HG03575 (cell line): ENCODE results near the gene CAPN8.
"Not testable (repeated sequence)": the region's sequence is repeated elsewhere in the genome, so short reads cannot be mapped to it uniquely, and the experiment has no call there.

Source experiments
- ATAC-seq: cut with Tn5 transposase; IDR thresholded peaks from one replicate; pipeline ENCODE4 v1.9.1; 2021; ENCODE audit not compliant: unreplicated experiment, insufficient number of reproducible peaks, low FRiP score; ENCODE audit errors: extremely low read depth

Gene CAPN8

GRCh38 chr1:223543560-223543959, 121.9 kb downstream of the CAPN8 start:
- ATAC-seq = no peak

GRCh38 chr1:223542831-223543230, 122.7 kb downstream of the CAPN8 start:
- ATAC-seq = no peak

- no peak for ATAC-seq
Observed at GRCh38 chr1:223540485-223541106, 124.9 kb downstream of the CAPN8 start.

GRCh38 chr1:223539750-223540149, 125.8 kb downstream of the CAPN8 start:
- no peak for ATAC-seq

GRCh38 chr1:223538981-223539380, 126.5 kb downstream of the CAPN8 start:
- no peak for ATAC-seq

- no peak for ATAC-seq
Observed at GRCh38 chr1:223535319-223535718, 130.2 kb downstream of the CAPN8 start.

GRCh38 chr1:223534677-223535076, 130.8 kb downstream of the CAPN8 start:
- ATAC-seq = no peak

- ATAC-seq = no peak
Observed at GRCh38 chr1:223533708-223534107, 131.8 kb downstream of the CAPN8 start.

GRCh38 chr1:223531742-223532341, 133.7 kb downstream of the CAPN8 start:
- ATAC-seq = no peak

- no peak for ATAC-seq
Observed at GRCh38 chr1:223525957-223526356, 139.5 kb downstream of the CAPN8 start.

GRCh38 chr1:223525546-223525945, 140.0 kb downstream of the CAPN8 start:
- ATAC-seq = no peak

GRCh38 chr1:223524930-223525451, 140.5 kb downstream of the CAPN8 start:
- no peak for ATAC-seq

GRCh38 chr1:223521150-223521549, 144.4 kb downstream of the CAPN8 start:
- no peak for ATAC-seq

GRCh38 chr1:223520200-223520599, 145.3 kb downstream of the CAPN8 start:
- ATAC-seq = no peak

GRCh38 chr1:223519116-223519515, 146.4 kb downstream of the CAPN8 start:
- ATAC-seq = no peak

GRCh38 chr1:223518553-223518952, 146.9 kb downstream of the CAPN8 start:
- ATAC-seq = not testable (repeated sequence)

GRCh38 chr1:223515926-223516325, 149.6 kb downstream of the CAPN8 start:
- no peak for ATAC-seq

GRCh38 chr1:223515421-223515820, 150.1 kb downstream of the CAPN8 start:
- no peak for ATAC-seq

GRCh38 chr1:223514644-223515043, 150.9 kb downstream of the CAPN8 start:
- no peak for ATAC-seq

- ATAC-seq = no peak
Observed at GRCh38 chr1:223513309-223513708, 152.2 kb downstream of the CAPN8 start.

GRCh38 chr1:223512057-223512456, 153.4 kb downstream of the CAPN8 start:
- ATAC-seq = no peak
